Lung (tissue), 12 donors: ENCODE data around the gene DCLRE1A. TPM values are rescaled to one million over a fixed set of nuclear protein-coding genes. Genes with fewer than 3 reads are reported as not detected.

Source experiments
- ATAC-seq: fragments of 200-7000 bp; cut with Tn5 transposase; one replicate; pipeline ENCODE4 v1.9.1; 2020; ENCODE audit warnings: moderate number of reproducible peaks; ENCODE audit not compliant: insufficient read depth, low FRiP score
- DNase-seq, 3 donors: peaks; one replicate each; pipeline ENCODE4 v3.0.0-alpha.2; 2013 to 2017
- H3K27ac ChIP-seq, 2 donors: one replicate each; pipeline ENCODE4 v1.5.1; 2013; ENCODE audit warnings: mild to moderate bottlenecking in 2 of 2, moderate library complexity in 2 of 2, control low read depth in 1 of 2, inconsistent platforms in 1 of 2, low read depth in 1 of 2, low read length in 1 of 2
- H3K27me3 ChIP-seq, 3 donors: one replicate each; pipeline ENCODE4 v1.5.1; 2013; ENCODE audit warnings: low read length in 2 of 3; ENCODE audit not compliant: control insufficient read depth in 3 of 3, insufficient read depth in 3 of 3
- H3K36me3 ChIP-seq, 4 donors: one replicate each; pipeline ENCODE4 v1.5.1; 2013; ENCODE audit warnings: low read length in 4 of 4, mild to moderate bottlenecking in 1 of 4, moderate library complexity in 1 of 4; ENCODE audit not compliant: control insufficient read depth in 4 of 4, insufficient read depth in 4 of 4
- H3K4me1 ChIP-seq, 5 donors: one replicate each; pipeline ENCODE4 v1.5.1; 2013; ENCODE audit warnings: low read length in 5 of 5, mild to moderate bottlenecking in 2 of 5, moderate library complexity in 1 of 5; ENCODE audit not compliant: control insufficient read depth in 5 of 5, insufficient read depth in 5 of 5
- H3K4me3 ChIP-seq: one replicate; pipeline ENCODE4 v1.5.1; 2013; ENCODE audit warnings: mild to moderate bottlenecking, control low read depth, moderate library complexity
- H3K9ac ChIP-seq, 2 donors: one replicate each; pipeline ENCODE4 v1.5.1; 2013; ENCODE audit warnings: low read length in 2 of 2, control low read depth in 1 of 2; ENCODE audit not compliant: insufficient read depth in 1 of 2
- H3K9me3 ChIP-seq, 4 donors: one replicate each; pipeline ENCODE4 v1.5.1; 2013; ENCODE audit warnings: low read length in 3 of 4, mild to moderate bottlenecking in 1 of 4, moderate library complexity in 1 of 4; ENCODE audit not compliant: control insufficient read depth in 4 of 4, insufficient read depth in 3 of 4
- CTCF ChIP-seq: IDR thresholded peaks from 2 replicates; pipeline ENCODE4 v1.5.1; 2012; ENCODE audit warnings: mild to moderate bottlenecking; ENCODE audit errors: control extremely low read depth, extremely low read depth
- WGBS, 2 donors: extraction: QIAGEN DNeasy Blood & Tissue Kit; methylation state at CpG; one replicate each; pipeline ENCODE4 v1.1.7; 2013; 5-methylcytosine and 5-hydroxymethylcytosine counted together
- polyA plus RNA-seq, 2 donors: library from polyadenylated mRNA; stranded (reverse); fragments of 200-250 nt; gene quantifications; one replicate each; pipeline ENCODE4 v1.2.1, GENCODE V29; 2013
- total RNA-seq, 2 donors: library from RNA; depleted of rRNA in 1 of 2; stranded (reverse); fragments of >200 nt in 1 of 2; gene quantifications; one replicate each; pipeline ENCODE4 v1.2.1, GENCODE V29; 2014 to 2021
- donor health status: control.
- donor health status: control.
- donor health status: Bipolar disorder and iron deficiency.
- donor health status: healthy.
- donor health status: DM: yes; HTN: yes; CAD: no.

DCLRE1A gene
- total and polyA plus RNA-seq, 4 donors, result 4.5 to 12.1 (median 5.4) TPM

GRCh38 chr10:113858541-113858940 is 4.7 kb upstream of the DCLRE1A start:
- no peak for ATAC-seq
- H3K36me3 ChIP-seq, result peaks cover 3 to 37% (median 16%) of the 10 kb centered on the region in 4 donors
- no peaks in the 10 kb centered on the region for H3K27me3 ChIP-seq
- H3K9me3 ChIP-seq, result peaks cover 0 to 2% (median 0%) of the 10 kb centered on the region in 4 donors
- no peak for TF ChIP-seq CTCF
- peak overlapping the region in 1 of 2 donors; percentile 57 for H3K27ac ChIP-seq
- H3K9ac ChIP-seq, result no peak overlapping the region
- no peak overlapping the region for H3K4me3 ChIP-seq
- peaks cover 0 to 24% (median 6%) of the 10 kb centered on the region in 5 donors for H3K4me1 ChIP-seq
- WGBS, 2 donors, result 89 to 94% methylated on average over 2 of the region's 2 CpGs
- DNase-seq, result no peak

GRCh38 chr10:113857210-113857609 is 3.3 kb upstream of the DCLRE1A start:
- no peak for TF ChIP-seq CTCF
- no peaks in the 10 kb centered on the region for H3K27me3 ChIP-seq
- H3K4me3 ChIP-seq, result no peak overlapping the region
- no peak overlapping the region for H3K27ac ChIP-seq
- peaks cover 3 to 37% (median 16%) of the 10 kb centered on the region in 4 donors for H3K36me3 ChIP-seq
- ATAC-seq (no peak), DNase-seq (no peak)
- H3K4me1 ChIP-seq, result peaks cover 0 to 29% (median 10%) of the 10 kb centered on the region in 5 donors
- H3K9me3 ChIP-seq, result peaks cover 0 to 2% (median 0%) of the 10 kb centered on the region in 4 donors
- no peak overlapping the region for H3K9ac ChIP-seq

GRCh38 chr10:113856563-113856962 is 2.7 kb upstream of the DCLRE1A start:
- no peaks in the 10 kb centered on the region for H3K27me3 ChIP-seq
- no peak for TF ChIP-seq CTCF
- no peak overlapping the region for H3K4me3 ChIP-seq
- peak overlapping the region in 1 of 2 donors; percentile 71 for H3K27ac ChIP-seq
- WGBS, 2 donors, result 43 to 62% methylated on average over 1 of the region's 1 CpG
- H3K9me3 ChIP-seq, result peaks cover 0 to 2% (median 0%) of the 10 kb centered on the region in 4 donors
- ATAC-seq (no peak), DNase-seq (no peak)
- peak overlapping the region in 1 of 2 donors; percentile 78 for H3K9ac ChIP-seq
- H3K36me3 ChIP-seq, result peaks cover 0 to 36% (median 16%) of the 10 kb centered on the region in 4 donors
- peaks cover 0 to 29% (median 10%) of the 10 kb centered on the region in 5 donors for H3K4me1 ChIP-seq
